ENCODE data around the gene TET3. TPM values are rescaled to one million over a fixed set of nuclear protein-coding genes. Genes with fewer than 3 reads are reported as not detected.

Gene TET3
- total RNA-seq (2022; extraction: Qiagen RNA extraction): 8.4 to 10.7 TPM (median 9.9 TPM) in 5 replicates

GRCh38 chr2:73984203-73984921 is at the start of gene TET3:
TET3 (plus strand) TSS chr2:73984910; CDS start chr2:73986404, 1,494 bp downstream.

Other genes starting within 250 kb of the TET3 start
- 70.9 to 81.8 TPM (median 73.9 TPM) in 5 replicates for gene TPRKB, start 247.6 kb upstream of the TET3 start, total RNA-seq (2022; extraction: Qiagen RNA extraction)
- gene DUSP11, start 204.8 kb upstream of the TET3 start, total RNA-seq (2022; extraction: Qiagen RNA extraction): 37.2 to 42.6 TPM (median 39.3 TPM) in 5 replicates
- gene C2orf78, start 200.7 kb upstream of the TET3 start, total RNA-seq (2022; extraction: Qiagen RNA extraction): not detected in 5 replicates
- gene STAMBP, start 155.9 kb upstream of the TET3 start, total RNA-seq (2022; extraction: Qiagen RNA extraction): 47.5 to 53.5 TPM (median 51.6 TPM) in 5 replicates
- 0.26 to 0.40 TPM (median 0.31 TPM) in 5 replicates for gene ACTG2, start 91.9 kb upstream of the TET3 start, total RNA-seq (2022; extraction: Qiagen RNA extraction)
- 153 to 170 TPM (median 160 TPM) in 5 replicates for gene DGUOK, start 58.0 kb upstream of the TET3 start, total RNA-seq (2022; extraction: Qiagen RNA extraction)
- 117 to 140 TPM (median 121 TPM) in 5 replicates for gene BOLA3, start 163.0 kb downstream of the TET3 start, total RNA-seq (2022; extraction: Qiagen RNA extraction)
- gene MOB1A, start 194.0 kb downstream of the TET3 start, total RNA-seq (2022; extraction: Qiagen RNA extraction): 72.8 to 79.4 TPM (median 78.2 TPM) in 5 replicates
- gene MTHFD2, start 213.7 kb downstream of the TET3 start, total RNA-seq (2022; extraction: Qiagen RNA extraction): 138 to 150 TPM (median 145 TPM) in 5 replicates

Data from A549 treated with AZD2906 at 1 μM for 4 hours (cell line).